ENCODE measurements around the gene LMX1B.

DNA sequence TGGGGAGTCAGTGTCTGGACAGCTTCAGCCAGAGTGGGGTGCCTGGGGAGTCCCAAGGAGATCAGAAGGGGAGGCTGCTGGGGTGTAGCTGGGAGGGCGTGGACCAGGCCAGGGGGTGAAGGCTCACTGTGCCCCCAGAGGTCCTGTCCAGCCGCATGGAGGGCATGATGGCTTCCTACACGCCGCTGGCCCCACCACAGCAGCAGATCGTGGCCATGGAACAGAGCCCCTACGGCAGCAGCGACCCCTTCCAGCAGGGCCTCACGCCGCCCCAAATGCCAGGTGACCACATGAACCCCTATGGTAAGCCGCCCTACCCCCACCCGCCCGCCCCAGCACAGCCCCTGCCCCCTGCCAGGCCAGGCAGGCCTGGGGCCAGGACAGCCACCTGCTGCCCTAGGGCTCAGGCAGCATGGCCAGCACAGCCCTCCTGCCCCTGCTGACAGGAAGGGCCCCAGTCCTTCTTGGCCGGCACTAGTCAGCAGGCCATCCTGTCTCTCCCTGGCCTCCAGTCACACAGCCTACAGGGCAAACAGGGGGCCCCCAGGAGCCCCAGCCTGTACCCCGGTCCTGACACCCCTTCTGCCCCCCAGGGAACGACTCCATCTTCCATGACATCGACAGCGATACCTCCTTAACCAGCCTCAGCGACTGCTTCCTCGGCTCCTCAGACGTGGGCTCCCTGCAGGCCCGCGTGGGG, 82.1 kb downstream of the LMX1B start:
- TF ChIP-seq, protein P1, sequence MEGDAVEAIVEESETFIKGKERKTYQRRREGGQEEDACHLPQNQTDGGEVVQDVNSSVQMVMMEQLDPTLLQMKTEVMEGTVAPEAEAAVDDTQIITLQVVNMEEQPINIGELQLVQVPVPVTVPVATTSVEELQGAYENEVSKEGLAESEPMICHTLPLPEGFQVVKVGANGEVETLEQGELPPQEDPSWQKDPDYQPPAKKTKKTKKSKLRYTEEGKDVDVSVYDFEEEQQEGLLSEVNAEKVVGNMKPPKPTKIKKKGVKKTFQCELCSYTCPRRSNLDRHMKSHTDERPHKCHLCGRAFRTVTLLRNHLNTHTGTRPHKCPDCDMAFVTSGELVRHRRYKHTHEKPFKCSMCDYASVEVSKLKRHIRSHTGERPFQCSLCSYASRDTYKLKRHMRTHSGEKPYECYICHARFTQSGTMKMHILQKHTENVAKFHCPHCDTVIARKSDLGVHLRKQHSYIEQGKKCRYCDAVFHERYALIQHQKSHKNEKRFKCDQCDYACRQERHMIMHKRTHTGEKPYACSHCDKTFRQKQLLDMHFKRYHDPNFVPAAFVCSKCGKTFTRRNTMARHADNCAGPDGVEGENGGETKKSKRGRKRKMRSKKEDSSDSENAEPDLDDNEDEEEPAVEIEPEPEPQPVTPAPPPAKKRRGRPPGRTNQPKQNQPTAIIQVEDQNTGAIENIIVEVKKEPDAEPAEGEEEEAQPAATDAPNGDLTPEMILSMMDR (IDR thresholded peaks at IDR 0.05; ENCODE audit: low read depth, low read length), result no peak
- TF ChIP-seq MAX (IDR thresholded peaks at IDR 0.05; ENCODE audit: low read depth, low read length) (no peak), POLR2A (IDR thresholded peaks at IDR 0.05; ENCODE audit: extremely low read depth, insufficient read length) (no peak)
